Prostate gland (tissue), 2 donors: ENCODE data around the gene TTYH1. TPM values are rescaled to one million over a fixed set of nuclear protein-coding genes. Genes with fewer than 3 reads are reported as not detected.
A peak's percentile ranks its signal among the peaks of the same experiment; 100 is the strongest.

Experiments used
- DNase-seq: peaks from one replicate; pipeline ENCODE4 v3.0.0-alpha.2; 2019; ENCODE audit warnings: low spot score
- H3K27ac ChIP-seq, 2 donors: fragments of 200-600 bp; sonication (generic); 2 replicates each; pipeline ENCODE4 v1.5.1; 2017 to 2019
- H3K27me3 ChIP-seq: fragments of 200-600 bp; sonication (generic); replicated peaks from 2 replicates; pipeline ENCODE4 v1.5.1; 2019; ENCODE audit not compliant: insufficient read depth
- H3K36me3 ChIP-seq, 2 donors: fragments of 200-600 bp; sonication (generic); 1 replicate in 1 of 2; 2 replicates in 1 of 2; pipeline versions ENCODE4 v1.5.1 to v1.8.1; 2017 to 2019
- H3K4me1 ChIP-seq: fragments of 200-600 bp; sonication (generic); replicated peaks from 2 replicates; pipeline ENCODE4 v1.5.1; 2019
- H3K4me3 ChIP-seq, 2 donors: fragments of 200-600 bp; sonication (generic); 2 replicates each; pipeline ENCODE4 v1.5.1; 2017 to 2019
- H3K9me3 ChIP-seq: fragments of 200-600 bp; sonication (generic); 2 replicates; pipeline ENCODE4 v1.5.1; 2017
- POLR2A ChIP-seq: fragments of 450-650 bp; IDR thresholded peaks from one replicate; pipeline ENCODE4 v1.6.1; 2016; ENCODE audit warnings: antibody characterized with exemption, mild to moderate bottlenecking
- POLR2AphosphoS5 ChIP-seq: sonication (generic); formaldehyde crosslinking; IDR thresholded peaks from one replicate; pipeline ENCODE4 v1.6.1; 2017; ENCODE audit warnings: antibody characterized with exemption
- WGBS: methylation state at CpG from one replicate; pipeline ENCODE4 v1.1.5; 2018; 5-methylcytosine and 5-hydroxymethylcytosine counted together
- intact Hi-C: fragments of 100-400 bp; cut with DNase I; formaldehyde crosslinking; loops from one replicate; pipeline ENCODE4 v1.14.2; 2022
- total RNA-seq, 2 donors: library from RNA; depleted of rRNA; stranded (reverse); fragments of >200 nt; gene quantifications; one replicate each; pipeline ENCODE4 v1.1.0, GENCODE V29; 2016
- TF ChIP-seq, protein P1 (sequence below), 4 experiments: fragments of 200-600 bp in 2 of 4; fragments of 450-650 bp in 2 of 4; sonication (generic) in 2 of 4; IDR thresholded peaks; 1 replicate in 3 of 4; 2 replicates in 1 of 4; pipeline ENCODE4 v1.5.1; 2016 to 2019; ENCODE audit warnings: antibody characterized with exemption in 4 of 4, mild to moderate bottlenecking in 2 of 4, moderate library complexity in 2 of 4

The TTYH1 gene
- total RNA-seq, 2 donors from 2014 or later = 1.8 to 136 TPM

DNA sequence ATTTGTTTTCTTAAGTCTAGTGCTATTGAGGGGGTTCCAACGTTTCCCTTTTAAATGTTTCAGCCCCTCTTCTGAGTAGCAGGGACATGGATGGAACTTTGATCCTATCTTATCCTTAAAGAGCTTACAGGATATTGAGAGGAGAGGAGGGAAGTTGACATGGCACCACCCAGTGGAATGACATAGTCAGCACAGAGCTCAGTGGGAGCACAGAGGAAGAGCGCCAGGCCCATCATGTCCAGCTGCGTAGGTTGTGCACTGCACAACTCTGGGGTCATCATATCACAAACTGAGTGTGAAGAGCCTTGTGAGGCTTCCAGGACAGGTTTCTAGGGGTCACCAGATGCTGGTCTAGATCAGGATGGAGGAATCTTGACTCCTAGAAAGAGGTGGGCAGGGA is 62.4 kb downstream of the TTYH1 start:
- no peak for DNase-seq
- no peak overlapping the region for H3K4me3 ChIP-seq
- no peaks in the 10 kb centered on the region for H3K27me3 ChIP-seq
- H3K4me1 ChIP-seq = no peaks in the 10 kb centered on the region
- H3K27ac ChIP-seq = no peak overlapping the region
- WGBS = 64% methylated on average over 3 of the region's 3 CpGs
- H3K36me3 ChIP-seq = no peaks in the 10 kb centered on the region
- intact Hi-C loops = no loop called here
- no peaks in the 10 kb centered on the region for H3K9me3 ChIP-seq
- TF ChIP-seq, protein P1, sequence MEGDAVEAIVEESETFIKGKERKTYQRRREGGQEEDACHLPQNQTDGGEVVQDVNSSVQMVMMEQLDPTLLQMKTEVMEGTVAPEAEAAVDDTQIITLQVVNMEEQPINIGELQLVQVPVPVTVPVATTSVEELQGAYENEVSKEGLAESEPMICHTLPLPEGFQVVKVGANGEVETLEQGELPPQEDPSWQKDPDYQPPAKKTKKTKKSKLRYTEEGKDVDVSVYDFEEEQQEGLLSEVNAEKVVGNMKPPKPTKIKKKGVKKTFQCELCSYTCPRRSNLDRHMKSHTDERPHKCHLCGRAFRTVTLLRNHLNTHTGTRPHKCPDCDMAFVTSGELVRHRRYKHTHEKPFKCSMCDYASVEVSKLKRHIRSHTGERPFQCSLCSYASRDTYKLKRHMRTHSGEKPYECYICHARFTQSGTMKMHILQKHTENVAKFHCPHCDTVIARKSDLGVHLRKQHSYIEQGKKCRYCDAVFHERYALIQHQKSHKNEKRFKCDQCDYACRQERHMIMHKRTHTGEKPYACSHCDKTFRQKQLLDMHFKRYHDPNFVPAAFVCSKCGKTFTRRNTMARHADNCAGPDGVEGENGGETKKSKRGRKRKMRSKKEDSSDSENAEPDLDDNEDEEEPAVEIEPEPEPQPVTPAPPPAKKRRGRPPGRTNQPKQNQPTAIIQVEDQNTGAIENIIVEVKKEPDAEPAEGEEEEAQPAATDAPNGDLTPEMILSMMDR (IDR thresholded peaks at IDR 0.05) = no peak
- TF ChIP-seq POLR2A (no peak), POLR2AphosphoS5 (no peak)

GRCh38 chr19:54478677-54479266 is 63.5 kb downstream of the TTYH1 start:
- no peaks in the 10 kb centered on the region for H3K9me3 ChIP-seq
- intact Hi-C loops = no loop called here
- H3K27ac ChIP-seq = no peak overlapping the region
- no peaks in the 10 kb centered on the region for H3K36me3 ChIP-seq
- no peaks in the 10 kb centered on the region for H3K27me3 ChIP-seq
- no peaks in the 10 kb centered on the region for H3K4me1 ChIP-seq
- DNase-seq = no peak
- WGBS = 12% methylated on average over 10 of the region's 10 CpGs
- no peak for TF ChIP-seq POLR2AphosphoS5
- TF ChIP-seq, protein P1 (IDR thresholded peaks at IDR 0.05) = peak in 3 of 4 experiments; percentile 33 to 57 (median 38)
- TF ChIP-seq POLR2A = no peak
- H3K4me3 ChIP-seq = no peak overlapping the region

DNA sequence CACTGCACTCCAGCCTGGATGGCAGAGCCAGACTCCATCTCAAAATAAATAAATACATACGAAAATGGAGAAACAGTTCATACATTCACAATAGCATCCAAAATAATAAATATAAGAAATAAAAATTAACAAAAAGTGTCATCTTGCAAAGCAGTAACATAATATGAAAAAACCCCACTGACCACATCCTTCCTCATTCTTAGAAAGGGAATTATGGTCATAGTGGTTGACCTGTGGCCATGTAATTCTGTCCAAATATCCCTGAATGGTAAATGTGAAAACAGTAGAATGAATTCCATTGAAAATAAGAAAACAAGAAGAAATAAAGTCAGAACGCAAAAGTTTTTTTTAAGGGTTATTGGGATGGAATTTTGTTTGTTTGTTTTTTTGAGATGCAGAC is 64.8 kb downstream of the TTYH1 start:
- intact Hi-C loops = loop anchor here (10.0 kb wide), 1 partner anchor 195 kb away; no protein-coding TSS in a partner anchor
- Histone ChIP-seq H3K36me3 (no peaks in the 10 kb centered on the region), H3K9me3 (no peaks in the 10 kb centered on the region), H3K27me3 (no peaks in the 10 kb centered on the region), H3K4me1 (no peaks in the 10 kb centered on the region), H3K27ac (no peak overlapping the region), H3K4me3 (no peak overlapping the region)
- no peak for DNase-seq
- 69% methylated on average over 2 of the region's 2 CpGs for WGBS
- TF ChIP-seq POLR2A (no peak), POLR2AphosphoS5 (no peak)
- TF ChIP-seq, protein P1 (IDR thresholded peaks at IDR 0.05) = no peak

DNA sequence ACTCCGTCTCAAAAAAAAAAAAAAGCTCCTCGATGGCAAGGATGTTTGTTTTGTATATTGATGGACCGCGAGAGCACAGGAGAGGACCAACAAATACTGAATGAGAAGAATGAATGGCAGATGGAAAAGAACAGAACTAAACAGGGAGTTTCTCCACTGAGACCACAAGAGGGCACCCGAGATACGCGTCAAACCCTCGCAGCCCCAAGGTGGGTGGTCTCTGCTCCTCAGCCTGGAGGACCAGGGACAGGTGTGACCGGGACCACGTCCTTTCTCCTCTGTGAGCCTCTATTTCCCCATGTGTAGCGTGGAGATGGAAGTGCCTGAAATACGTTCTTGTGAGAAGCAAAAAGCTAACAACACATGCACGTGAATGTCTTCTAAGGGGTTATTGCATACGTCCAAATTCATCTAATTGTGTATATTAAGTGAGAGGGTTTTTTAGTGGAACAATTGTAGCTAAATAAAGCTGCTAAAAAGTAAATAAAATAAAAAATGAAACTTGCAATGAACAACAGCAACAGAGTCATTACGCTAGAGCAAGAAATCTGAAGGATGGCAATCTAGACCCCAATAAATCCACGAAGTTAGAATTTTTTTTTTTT is 66.2 kb downstream of the TTYH1 start:
- no peaks in the 10 kb centered on the region for H3K36me3 ChIP-seq
- 10% methylated on average over 16 of the region's 16 CpGs for WGBS
- no peak for DNase-seq
- no peak overlapping the region for H3K27ac ChIP-seq
- H3K27me3 ChIP-seq = no peaks in the 10 kb centered on the region
- intact Hi-C loops = loop anchor here (10.0 kb wide), 1 partner anchor 193 kb away; no protein-coding TSS in a partner anchor
- H3K4me3 ChIP-seq = no peak overlapping the region
- no peak for TF ChIP-seq POLR2AphosphoS5
- TF ChIP-seq, protein P1 (IDR thresholded peaks at IDR 0.05) = peak in 3 of 4 experiments; percentile 19 to 45 (median 42)
- no peaks in the 10 kb centered on the region for H3K4me1 ChIP-seq
- H3K9me3 ChIP-seq = no peaks in the 10 kb centered on the region

GRCh38 chr19:54482889-54483288 is 67.6 kb downstream of the TTYH1 start:
- intact Hi-C loops = loop anchor here (10.0 kb wide), 1 partner anchor 192 kb away; no protein-coding TSS in a partner anchor
- WGBS = 78% methylated on average over 3 of the region's 3 CpGs
- Histone ChIP-seq H3K9me3 (no peaks in the 10 kb centered on the region), H3K4me1 (no peaks in the 10 kb centered on the region), H3K27me3 (no peaks in the 10 kb centered on the region), H3K36me3 (no peaks in the 10 kb centered on the region), H3K27ac (no peak overlapping the region), H3K4me3 (no peak overlapping the region)
- DNase-seq = no peak
- TF ChIP-seq, protein P1 (IDR thresholded peaks at IDR 0.05) = no peak
- TF ChIP-seq POLR2A = no peak
- TF ChIP-seq POLR2AphosphoS5 = no peak
